ENCODE data around the gene KIF9.
"Not testable (repeated sequence)": the region's sequence is repeated elsewhere in the genome, so short reads cannot be mapped to it uniquely, and the experiment has no call there.

KIF9 gene

DNA sequence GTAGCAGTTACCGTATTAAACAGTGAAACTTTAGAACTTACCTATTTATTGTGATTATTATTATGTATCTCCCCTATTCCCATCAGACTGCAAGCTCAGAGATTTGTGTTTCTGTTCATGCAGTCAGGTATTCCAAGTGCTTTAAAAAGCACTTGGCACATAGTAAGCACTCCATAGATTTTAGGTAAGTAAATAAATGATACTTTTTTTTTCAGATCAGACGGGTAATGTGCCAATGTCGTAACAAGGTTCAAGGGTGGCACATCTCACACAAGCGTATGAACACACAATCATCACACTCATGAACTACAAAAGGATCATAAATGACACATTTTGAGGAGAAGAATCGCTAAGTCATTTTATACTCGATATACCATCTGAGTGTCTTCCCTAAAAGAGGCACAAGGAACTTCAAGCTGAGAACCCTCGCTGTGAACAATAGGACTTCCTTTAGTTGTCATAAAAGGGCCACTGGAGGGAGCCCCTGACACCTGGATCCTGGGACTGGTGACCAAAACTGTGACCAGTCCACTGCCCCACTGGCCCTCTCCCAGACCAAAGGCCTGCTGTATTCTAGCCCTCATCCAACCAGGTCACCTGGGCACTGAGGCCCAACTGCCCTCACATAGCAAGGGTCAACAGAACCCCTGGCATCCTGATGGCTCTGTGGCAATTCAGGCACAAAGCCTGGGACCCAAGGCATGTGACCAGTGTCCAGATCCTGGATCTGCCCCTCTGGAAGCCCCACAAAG lies 32.1 kb downstream of the KIF9 start:
- DNase-seq (ENCODE audit: low spot score), result peak; percentile 43

- no peak for DNase-seq (ENCODE audit: low spot score)
Measured at GRCh38 chr3:47247131-47248064, 35.2 kb downstream of the KIF9 start.

DNA sequence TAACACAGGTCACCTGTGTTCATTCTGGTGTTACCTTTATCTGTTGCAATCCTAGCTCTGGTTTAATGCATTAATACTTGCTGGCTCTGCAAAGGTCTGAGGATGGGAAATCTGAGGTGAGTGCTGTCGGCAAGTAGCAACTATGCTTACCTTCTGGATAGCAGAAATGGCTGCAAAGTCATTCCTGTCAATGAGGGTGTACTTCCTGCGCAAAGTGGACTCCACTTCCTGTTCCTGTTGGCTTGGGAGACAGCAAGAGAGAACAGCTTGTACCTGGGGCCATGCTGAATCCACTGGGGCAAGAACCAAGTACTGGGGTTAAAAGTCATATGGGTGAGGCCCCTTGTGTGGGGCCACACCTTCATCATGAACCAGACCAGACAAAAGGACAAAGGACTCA lies 37.3 kb downstream of the KIF9 start:
- DNase-seq (ENCODE audit: low spot score), result no peak

- DNase-seq (ENCODE audit: low spot score), result no peak
Measured at GRCh38 chr3:47244531-47245100, 38.0 kb downstream of the KIF9 start.

DNA sequence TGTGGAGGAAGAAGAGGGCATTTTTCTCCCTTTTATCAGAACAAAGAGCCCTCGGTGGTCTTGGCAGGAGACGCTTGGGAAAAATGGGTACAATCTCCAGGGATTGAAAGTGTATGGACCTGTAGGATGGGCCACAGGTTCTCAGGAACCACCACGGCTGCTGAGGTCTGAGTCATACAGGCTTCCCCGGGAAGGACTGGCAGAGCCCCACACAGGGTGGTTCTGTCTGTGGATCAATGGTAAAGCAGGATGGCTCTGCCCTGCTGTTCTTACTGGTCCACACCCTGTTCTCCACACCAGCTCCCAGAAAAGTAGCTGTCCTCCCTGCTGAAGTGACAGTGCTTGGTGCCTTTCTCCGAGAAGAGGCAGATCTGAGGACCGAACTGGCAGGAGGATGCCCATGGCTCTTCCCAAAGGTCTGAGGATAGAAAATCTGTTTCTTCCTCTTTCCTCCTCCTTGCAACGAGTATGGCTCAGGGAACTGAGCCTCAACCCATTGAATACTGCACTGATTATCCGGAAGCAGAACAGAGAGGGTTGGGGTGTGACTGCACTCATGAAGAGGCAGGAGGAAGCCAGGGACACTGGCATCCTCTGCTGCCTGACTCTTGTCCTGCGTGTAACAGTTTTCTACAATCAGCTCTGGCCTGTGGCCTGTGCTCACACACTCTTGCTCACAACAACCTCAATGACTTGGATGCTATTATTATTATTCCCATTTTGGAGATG lies 39.0 kb downstream of the KIF9 start:
- no peak for DNase-seq (ENCODE audit: low spot score)

- no peak for DNase-seq (ENCODE audit: low spot score)
Measured at GRCh38 chr3:47239929-47240328, 42.7 kb downstream of the KIF9 start.

- DNase-seq (ENCODE audit: low spot score), result no peak
Measured at GRCh38 chr3:47238017-47238416, 44.6 kb downstream of the KIF9 start.

DNA sequence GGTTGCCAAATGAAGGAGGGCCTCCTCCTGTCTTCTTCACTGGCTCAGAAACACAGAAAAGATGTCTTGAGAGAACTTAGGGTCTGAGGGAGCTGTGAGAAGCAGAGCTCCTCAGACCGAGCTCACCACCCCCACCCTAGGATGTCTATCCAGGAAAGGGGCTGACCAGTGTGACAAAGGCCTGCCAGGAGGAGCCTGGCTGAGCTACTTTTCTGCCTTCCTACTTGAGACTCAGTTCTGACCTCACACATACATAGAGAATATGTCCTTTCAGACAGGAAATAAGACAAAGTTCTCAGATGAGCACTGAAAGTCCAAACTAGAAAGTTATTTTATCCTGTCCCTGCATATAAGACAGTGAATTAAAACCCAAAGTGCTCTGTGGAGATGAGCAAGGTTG lies 54.5 kb downstream of the KIF9 start:
- no peak for DNase-seq (ENCODE audit: low spot score)

- no peak for DNase-seq (ENCODE audit: low spot score)
Measured at GRCh38 chr3:47227678-47228077, 54.9 kb downstream of the KIF9 start.

GRCh38 chr3:47225310-47225906 lies 57.2 kb downstream of the KIF9 start:
- DNase-seq (ENCODE audit: low spot score), result peak; percentile 60

DNA sequence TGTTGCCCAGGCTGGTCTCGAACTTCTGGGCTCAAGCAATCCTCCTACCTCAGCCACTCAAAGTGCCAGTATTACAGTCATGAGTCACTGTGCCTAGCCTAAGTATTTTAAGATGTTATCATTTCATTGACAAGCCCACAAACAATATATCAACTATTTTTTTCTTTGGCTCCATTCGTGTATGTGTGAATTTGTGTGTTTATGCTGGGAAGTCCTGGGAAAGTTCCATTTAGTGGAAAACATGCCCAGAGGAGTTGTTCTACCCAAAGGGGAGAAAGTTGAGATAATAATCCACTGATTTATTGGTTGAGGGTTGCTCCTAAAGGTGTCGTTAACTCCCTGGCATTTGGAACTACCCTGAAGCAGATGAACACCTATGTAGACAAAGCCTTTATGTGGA lies 58.8 kb downstream of the KIF9 start:
- DNase-seq (ENCODE audit: low spot score), result no peak

GRCh38 chr3:47221798-47222197 lies 60.8 kb downstream of the KIF9 start:
- no peak for DNase-seq (ENCODE audit: low spot score)

DNA sequence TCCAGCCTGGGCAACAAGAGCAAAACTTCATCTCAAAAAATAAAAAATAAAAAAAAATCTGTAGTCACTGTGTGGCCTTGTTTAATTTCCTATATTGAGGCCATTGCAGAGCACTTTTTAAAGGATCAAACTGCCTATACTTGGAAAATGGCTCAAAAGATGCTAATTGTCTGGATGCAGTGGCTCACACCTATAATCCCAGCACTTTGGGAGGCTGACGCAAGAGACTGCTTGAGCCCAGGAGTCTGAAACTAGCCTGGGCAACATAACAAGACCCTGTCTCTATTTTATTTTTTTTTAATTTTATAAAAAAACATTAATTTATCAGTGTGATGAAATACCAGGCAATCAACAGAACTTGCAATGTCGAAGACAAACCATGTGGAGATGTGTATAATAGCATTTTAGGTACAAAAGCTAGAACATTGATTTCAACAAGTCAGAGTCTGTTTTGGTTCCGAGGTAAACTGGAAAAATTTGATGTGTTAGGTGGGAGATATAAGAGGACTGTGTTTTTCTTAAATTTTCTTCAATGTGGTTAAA lies 71.7 kb downstream of the KIF9 start:
- DNase-seq (ENCODE audit: low spot score), result no peak

DNA sequence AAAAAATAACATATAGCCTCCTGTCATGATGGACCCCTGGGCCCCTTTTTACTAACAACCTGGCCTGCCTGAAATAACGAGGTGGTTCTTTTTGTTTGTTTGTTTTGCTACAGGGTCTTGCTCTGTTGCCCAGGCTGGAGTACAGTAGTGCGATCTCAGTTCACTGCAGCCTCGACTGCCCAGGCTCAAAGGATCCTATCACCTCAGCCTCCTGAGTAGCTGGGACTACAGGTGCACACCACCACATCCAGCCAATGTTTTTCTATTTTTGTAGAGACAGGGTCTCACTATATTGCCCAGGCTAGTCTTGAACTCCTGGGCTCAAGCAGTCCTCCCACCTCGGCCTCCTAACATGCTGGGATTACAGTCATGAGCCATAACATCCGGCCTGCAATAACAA lies 76.6 kb downstream of the KIF9 start:
- DNase-seq (ENCODE audit: low spot score), result not testable (repeated sequence)

GRCh38 chr3:47204875-47205274 lies 77.7 kb downstream of the KIF9 start:
- no peak for DNase-seq (ENCODE audit: low spot score)

DNA sequence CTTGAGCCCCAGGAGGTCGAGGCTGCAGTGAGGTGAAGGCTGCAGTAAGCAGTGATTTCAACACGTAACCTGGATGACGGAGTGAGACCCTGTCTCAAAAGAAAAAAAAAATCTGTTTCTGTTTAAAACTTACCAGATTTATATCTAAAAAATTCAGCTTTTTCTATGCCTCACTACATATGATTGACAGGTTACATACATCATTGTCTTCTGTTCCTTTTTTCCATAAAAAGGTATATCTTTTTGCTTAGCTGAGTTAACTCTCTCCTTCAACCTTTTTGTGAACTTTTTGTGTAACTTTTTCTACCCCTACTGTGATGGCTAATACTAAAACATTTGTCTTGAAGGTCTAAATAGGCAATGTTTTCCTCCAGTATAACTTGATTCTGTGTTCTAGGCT lies 80.1 kb downstream of the KIF9 start:
- DNase-seq (ENCODE audit: low spot score), result no peak

DNA sequence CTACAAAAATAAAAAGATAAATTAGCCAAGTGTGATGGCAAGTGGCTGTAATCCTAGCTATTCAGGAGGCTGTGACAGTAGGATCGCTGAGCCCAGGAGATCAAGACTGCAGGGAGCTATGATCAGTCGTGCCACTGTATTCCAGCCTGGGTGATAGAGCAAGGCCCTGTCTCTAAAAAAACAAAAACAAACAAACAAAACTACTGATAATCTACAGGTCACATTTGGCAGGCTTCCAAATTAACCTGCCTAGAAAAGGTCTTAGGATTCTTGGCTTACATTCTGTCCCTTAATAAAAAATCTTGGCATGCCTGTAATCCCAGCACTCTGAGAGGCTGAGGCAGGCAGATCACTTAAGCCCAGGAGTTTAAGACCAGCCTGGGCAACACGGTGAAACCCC lies 85.3 kb downstream of the KIF9 start:
- DNase-seq (ENCODE audit: low spot score), result no peak

GRCh38 chr3:47194994-47195393 lies 87.6 kb downstream of the KIF9 start:
- DNase-seq (ENCODE audit: low spot score), result no peak

GRCh38 chr3:47193871-47194859 lies 88.4 kb downstream of the KIF9 start:
- no peak for DNase-seq (ENCODE audit: low spot score)

GRCh38 chr3:47186285-47186684 lies 96.3 kb downstream of the KIF9 start:
- no peak for DNase-seq (ENCODE audit: low spot score)
